MCF 10A (cell line): ENCODE measurements around the gene CLEC4M. TPM values are rescaled to one million over a fixed set of nuclear protein-coding genes. Genes with fewer than 3 reads are reported as not detected.

Experiments
- BruUV-seq: library from RNA; stranded (reverse); fragments of 400-500 nt; replicated peaks from 2 replicates; lab custom pipeline; 2021; lab: Mats Ljungman, UMichigan
- CTCF ChIA-PET: fragments of 300-600 bp; sonication (Branson Sonifier 250); formaldehyde crosslinking; extraction: SDS; loops from one replicate; lab custom pipeline; 2021; ENCODE audit warnings: antibody characterized with exemption, inconsistent platforms; lab: Yijun Ruan, JAX
- POLR2A ChIA-PET: fragments of 300-600, 350-650 bp; sonication (Branson Sonifier 250); formaldehyde crosslinking; extraction: SDS; loops from one replicate; lab custom pipeline; 2020; ENCODE audit warnings: antibody characterized with exemption, inconsistent platforms; lab: Yijun Ruan, JAX
- DNase-seq: peaks from one replicate; pipeline ENCODE4 v3.0.0-alpha.2; 2018; ENCODE audit not compliant: unreplicated experiment
- H3K27ac Mint-ChIP-seq: one replicate; pipeline ENCODE4 v1.8.0; 2022; ENCODE audit warnings: mild to moderate bottlenecking, low read depth, mixed read lengths; ENCODE audit not compliant: unreplicated experiment
- H3K27me3 Mint-ChIP-seq: one replicate; pipeline ENCODE4 v1.8.0; 2022; ENCODE audit warnings: mixed read lengths; ENCODE audit not compliant: insufficient read depth, unreplicated experiment
- H3K36me3 Mint-ChIP-seq: one replicate; pipeline ENCODE4 v1.8.0; 2022; ENCODE audit warnings: mild to moderate bottlenecking, moderate library complexity, mixed read lengths; ENCODE audit not compliant: insufficient read depth, unreplicated experiment
- H3K4me1 Mint-ChIP-seq: one replicate; pipeline ENCODE4 v1.8.0; 2022; ENCODE audit warnings: mixed read lengths; ENCODE audit not compliant: insufficient read depth, unreplicated experiment
- H3K4me3 Mint-ChIP-seq: one replicate; pipeline ENCODE4 v1.8.0; 2022; ENCODE audit warnings: mild to moderate bottlenecking, moderate library complexity, mixed read lengths; ENCODE audit not compliant: unreplicated experiment
- H3K9me3 Mint-ChIP-seq: one replicate; pipeline ENCODE4 v1.8.0; 2022; ENCODE audit warnings: mixed read lengths; ENCODE audit not compliant: unreplicated experiment
- CTCF ChIP-seq: fragments of 200-600 bp; IDR thresholded peaks from one replicate; pipeline ENCODE4 v1.8.0; 2022; ENCODE audit warnings: antibody characterized with exemption, mild to moderate bottlenecking; ENCODE audit not compliant: unreplicated experiment
- intact Hi-C: fragments of 100-400 bp; cut with micrococcal nuclease; formaldehyde crosslinking; loops from 2 replicates; pipeline ENCODE4 v1.14.1; 2022
- total RNA-seq: library from RNA; stranded (reverse); gene quantifications from 2 replicates; pipeline ENCODE4 v1.2.3, GENCODE V29; 2022

Gene CLEC4M
- total RNA-seq, 1 experiment from 2014 or later = not detected

- H3K36me3 Mint-ChIP-seq = peaks cover 7% of the 10 kb centered on the region
- no peaks in the 10 kb centered on the region for H3K27me3 Mint-ChIP-seq
- no TSS peak for BruUV-seq
- ChIA-PET POLR2A (no interaction called here), CTCF (interaction anchor here (0.6 to 1.5 kb wide), 5 partner anchors 13 to 203 kb away, joined by 3 to 8 read pairs (median 3); partner anchors contain the start of gene TRAPPC5)
- H3K4me3 Mint-ChIP-seq = no peak overlapping the region
- H3K4me1 Mint-ChIP-seq = peaks cover 18% of the 10 kb centered on the region
- intact Hi-C loops = no loop called here
- no peak for TF ChIP-seq CTCF
- DNase-seq = no peak
- no peak overlapping the region for H3K27ac Mint-ChIP-seq
- no peaks in the 10 kb centered on the region for H3K9me3 Mint-ChIP-seq
Observed at GRCh38 chr19:7787141-7787540, 24.1 kb downstream of the CLEC4M start.

- no peak for TF ChIP-seq CTCF
- no TSS peak for BruUV-seq
- no peak for DNase-seq
- H3K9me3 Mint-ChIP-seq = no peaks in the 10 kb centered on the region
- no peaks in the 10 kb centered on the region for H3K27me3 Mint-ChIP-seq
- H3K4me3 Mint-ChIP-seq = no peak overlapping the region
- ChIA-PET CTCF (interaction anchor here (0.6 to 1.4 kb wide), 3 partner anchors 12 to 431 kb away, joined by 3 to 8 read pairs (median 5); no protein-coding TSS in a partner anchor), POLR2A (no interaction called here)
- intact Hi-C loops = no loop called here
- H3K4me1 Mint-ChIP-seq = peaks cover 18% of the 10 kb centered on the region
- peaks cover 7% of the 10 kb centered on the region for H3K36me3 Mint-ChIP-seq
- H3K27ac Mint-ChIP-seq = no peak overlapping the region
Observed at GRCh38 chr19:7787602-7788177, 24.6 kb downstream of the CLEC4M start.

GRCh38 chr19:7788178-7788932 is 25.3 kb downstream of the CLEC4M start:
- Mint-ChIP-seq H3K9me3 (no peaks in the 10 kb centered on the region), H3K27me3 (no peaks in the 10 kb centered on the region), H3K27ac (no peak overlapping the region), H3K4me1 (peaks cover 17% of the 10 kb centered on the region), H3K4me3 (no peak overlapping the region), H3K36me3 (peaks cover 7% of the 10 kb centered on the region)
- CTCF ChIA-PET = interaction anchor here (0.6 kb wide), 2 partner anchors 81 to 432 kb away, joined by 3 read pairs; no protein-coding TSS in a partner anchor
- intact Hi-C loops = no loop called here
- POLR2A ChIA-PET = no interaction called here
- BruUV-seq = no TSS peak
- DNase-seq = no peak
- no peak for TF ChIP-seq CTCF

GRCh38 chr19:7788933-7789323 is 25.9 kb downstream of the CLEC4M start:
- Mint-ChIP-seq H3K9me3 (no peaks in the 10 kb centered on the region), H3K27me3 (no peaks in the 10 kb centered on the region), H3K36me3 (peaks cover 7% of the 10 kb centered on the region), H3K4me1 (peaks cover 11% of the 10 kb centered on the region), H3K27ac (no peak overlapping the region), H3K4me3 (no peak overlapping the region)
- no peak for DNase-seq
- intact Hi-C loops = no loop called here
- BruUV-seq = no TSS peak
- CTCF ChIA-PET = interaction anchor here (0.6 kb wide), 1 partner anchor 80 kb away, joined by 3 read pairs; no protein-coding TSS in a partner anchor
- POLR2A ChIA-PET = no interaction called here
- no peak for TF ChIP-seq CTCF
